NCI-H146 (cell line): ENCODE data around the gene MCCC1.
"Not testable (repeated sequence)": the region's sequence is repeated elsewhere in the genome, so short reads cannot be mapped to it uniquely, and the experiment has no call there.

Source experiments
- DNase-seq: peaks from one replicate; lab custom pipeline; 2025; lab: John Stamatoyannopoulos, UW

MCCC1 gene

GRCh38 chr3:183099026-183099837, at the start of gene MCCC1:
Gene MCCC1, minus strand, starts transcription at chr3:183099496. Its CDS starts 56 bp downstream, at chr3:183099440.
- peak; percentile 100 for DNase-seq

- no peak for DNase-seq
Observed at GRCh38 chr3:183148056-183148455, 48.8 kb upstream of the MCCC1 start.

- DNase-seq, result no peak
Observed at GRCh38 chr3:183144363-183144762, 45.1 kb upstream of the MCCC1 start.

GRCh38 chr3:183142199-183142598, 42.9 kb upstream of the MCCC1 start:
- no peak for DNase-seq

- no peak for DNase-seq
Observed at GRCh38 chr3:183134844-183135243, 35.5 kb upstream of the MCCC1 start.

- no peak for DNase-seq
Observed at GRCh38 chr3:183132409-183132808, 33.1 kb upstream of the MCCC1 start.

- DNase-seq, result no peak
Observed at GRCh38 chr3:183131735-183132134, 32.4 kb upstream of the MCCC1 start.

- no peak for DNase-seq
Observed at GRCh38 chr3:183131186-183131725, 32.0 kb upstream of the MCCC1 start.

GRCh38 chr3:183129243-183129642, 29.9 kb upstream of the MCCC1 start:
- DNase-seq, result no peak

- DNase-seq, result no peak
Observed at GRCh38 chr3:183128709-183129108, 29.4 kb upstream of the MCCC1 start.

- no peak for DNase-seq
Observed at GRCh38 chr3:183123891-183124290, 24.6 kb upstream of the MCCC1 start.

GRCh38 chr3:183122257-183122932, 23.1 kb upstream of the MCCC1 start:
- DNase-seq, result peak; percentile 61

GRCh38 chr3:183120538-183121215, 21.4 kb upstream of the MCCC1 start:
- no peak for DNase-seq

- DNase-seq, result peak; percentile 25
Observed at GRCh38 chr3:183117056-183117455, 17.8 kb upstream of the MCCC1 start.

- peak; percentile 100 for DNase-seq
Observed at GRCh38 chr3:183116025-183116614, 16.8 kb upstream of the MCCC1 start.

- peak; percentile 67 for DNase-seq
Observed at GRCh38 chr3:183114384-183115178, 15.3 kb upstream of the MCCC1 start.

GRCh38 chr3:183109847-183110246, 10.6 kb upstream of the MCCC1 start:
- not testable (repeated sequence) for DNase-seq

GRCh38 chr3:183108470-183108869, 9.2 kb upstream of the MCCC1 start:
- DNase-seq, result no peak

- no peak for DNase-seq
Observed at GRCh38 chr3:183108001-183108449, 8.7 kb upstream of the MCCC1 start.

GRCh38 chr3:183107372-183107771, 8.1 kb upstream of the MCCC1 start:
- not testable (repeated sequence) for DNase-seq

- no peak for DNase-seq
Observed at GRCh38 chr3:183106635-183107034, 7.3 kb upstream of the MCCC1 start.
